Measurements from ENCODE around the gene VSIG2.
"Not testable (repeated sequence)": the region's sequence is repeated elsewhere in the genome, so short reads cannot be mapped to it uniquely, and the experiment has no call there.

VSIG2 gene, protein sequence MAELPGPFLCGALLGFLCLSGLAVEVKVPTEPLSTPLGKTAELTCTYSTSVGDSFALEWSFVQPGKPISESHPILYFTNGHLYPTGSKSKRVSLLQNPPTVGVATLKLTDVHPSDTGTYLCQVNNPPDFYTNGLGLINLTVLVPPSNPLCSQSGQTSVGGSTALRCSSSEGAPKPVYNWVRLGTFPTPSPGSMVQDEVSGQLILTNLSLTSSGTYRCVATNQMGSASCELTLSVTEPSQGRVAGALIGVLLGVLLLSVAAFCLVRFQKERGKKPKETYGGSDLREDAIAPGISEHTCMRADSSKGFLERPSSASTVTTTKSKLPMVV

GRCh38 chr11:124751741-124752470, at the start of gene VSIG2:
VSIG2 (minus strand) TSS chr11:124752255; CDS start chr11:124752137, 118 bp downstream.
- no peak for DNase-seq

DNA sequence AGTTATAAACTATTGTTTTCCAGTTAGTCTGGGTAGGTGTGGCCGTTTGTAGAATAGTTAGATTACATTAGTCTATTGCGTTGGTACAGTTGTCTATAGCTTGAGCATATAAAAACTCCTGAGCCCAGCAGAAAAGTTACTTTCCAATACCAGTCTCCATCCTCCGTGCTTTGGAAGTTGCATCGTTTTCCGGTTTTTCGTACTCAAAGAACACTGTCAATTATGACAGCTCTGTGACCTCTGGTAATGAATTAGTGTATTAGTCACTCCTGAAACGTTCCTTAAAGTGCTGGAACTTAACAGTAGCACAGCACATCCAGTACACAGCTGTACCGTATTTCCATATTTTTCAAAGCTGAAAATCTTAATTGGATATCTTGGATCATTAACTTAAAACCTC, 49.0 kb upstream of the VSIG2 start:
- DNase-seq = no peak

DNA sequence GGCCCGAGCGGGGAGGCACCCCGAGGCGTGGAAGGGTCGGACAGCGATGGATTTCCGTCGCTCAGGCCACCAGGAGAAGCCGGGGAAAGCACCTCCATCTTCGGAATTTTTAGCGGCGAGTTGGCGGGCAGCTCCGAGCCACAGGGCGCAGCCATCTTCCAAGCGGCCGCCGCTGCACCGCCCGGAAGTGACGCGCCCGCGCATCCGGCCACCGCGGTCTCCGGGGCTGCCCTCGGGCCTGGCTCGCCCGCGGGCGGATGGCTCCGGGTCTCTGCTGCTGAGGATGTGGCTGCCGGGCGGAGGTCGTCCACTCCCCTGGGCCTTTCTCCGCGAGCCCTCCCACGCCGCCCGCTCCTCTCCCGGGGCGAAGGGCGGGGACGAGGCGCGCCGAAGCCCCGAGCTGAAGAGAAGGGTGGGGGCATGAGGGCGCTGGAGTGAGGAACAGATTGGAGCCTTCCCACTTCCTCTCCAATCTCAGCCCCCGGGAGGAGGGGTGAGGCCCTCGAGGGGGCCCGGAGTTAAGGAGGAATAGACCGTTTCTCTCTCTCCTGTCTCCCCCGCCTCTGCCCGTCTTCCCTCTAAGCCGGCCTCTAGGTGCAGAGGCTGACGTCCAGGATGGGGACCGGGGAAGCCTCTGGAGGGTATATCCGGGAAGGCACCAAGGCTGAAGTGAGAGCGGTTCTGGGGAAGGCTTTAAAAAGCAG, 48.3 kb upstream of the VSIG2 start, which contains the start of gene MSANTD2:
MSANTD2 (minus strand) TSS at position 181 of the 704 bp plus-strand sequence; CDS start at position 155, 26 bp downstream.
- DNase-seq = no peak

GRCh38 chr11:124799348-124800225, 47.5 kb upstream of the VSIG2 start:
- DNase-seq = no peak

- no peak for DNase-seq
These were observed 46.9 kb upstream of the VSIG2 start for GRCh38 chr11:124798991-124799347.

- DNase-seq = no peak
These were observed 44.3 kb upstream of the VSIG2 start for GRCh38 chr11:124796312-124796711.

DNA sequence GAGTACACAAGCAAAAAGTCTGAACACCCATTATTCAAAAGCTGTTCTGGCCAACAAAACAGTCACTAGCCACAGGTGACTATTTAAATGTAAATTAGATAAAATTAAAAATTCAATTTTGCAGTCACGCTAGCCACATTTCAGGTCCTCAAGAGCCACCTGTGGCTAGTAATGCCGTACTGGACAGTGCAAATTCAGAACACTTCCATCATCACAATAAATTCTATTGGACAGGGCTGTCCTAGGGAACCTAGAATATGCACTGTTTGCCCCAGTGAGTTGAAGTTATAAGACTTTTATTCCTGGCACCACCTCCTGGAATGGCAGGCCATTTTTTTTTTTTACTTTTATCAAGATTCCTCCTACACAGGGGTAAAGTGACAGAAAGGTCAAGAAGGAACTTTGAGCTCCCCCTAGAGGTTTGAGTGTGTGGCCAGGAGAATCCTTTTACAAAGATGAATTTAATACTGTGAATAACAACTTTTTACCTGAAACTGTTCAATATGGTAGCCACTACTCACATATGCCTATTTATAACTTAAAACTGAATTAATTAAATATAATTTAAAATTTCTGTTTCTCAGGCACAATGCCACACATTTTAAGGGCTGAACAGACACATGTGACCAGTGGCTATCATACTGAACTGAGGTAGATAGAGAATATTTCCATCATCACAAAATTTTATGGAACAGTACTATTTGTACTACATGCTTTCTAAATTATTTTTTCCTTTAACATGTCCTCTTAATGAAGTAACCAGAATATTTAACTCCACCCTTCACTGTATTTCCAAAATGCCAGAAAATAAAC, 41.6 kb upstream of the VSIG2 start:
- no peak for DNase-seq

- no peak for DNase-seq
These were observed 39.7 kb upstream of the VSIG2 start for GRCh38 chr11:124791626-124792341.

DNA sequence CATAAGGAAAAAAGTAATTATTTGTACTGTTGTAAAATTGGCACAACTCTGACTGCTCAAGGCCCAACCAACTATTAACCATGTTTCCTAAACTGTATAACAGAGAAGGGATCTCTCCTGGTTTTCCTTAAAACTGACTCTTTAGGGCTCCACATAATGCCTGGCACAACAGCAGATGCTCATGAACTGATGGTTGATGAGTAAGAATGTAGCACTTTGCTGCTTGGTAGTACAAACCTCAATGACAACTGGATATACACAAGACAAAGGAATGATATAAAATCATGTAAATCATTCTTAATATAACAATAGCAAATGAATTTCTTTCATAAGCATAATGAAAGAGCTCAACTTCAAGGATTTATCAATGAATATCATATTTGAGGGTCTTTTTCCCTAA, 36.5 kb upstream of the VSIG2 start:
- DNase-seq = no peak

GRCh38 chr11:124784051-124784450, 32.0 kb upstream of the VSIG2 start:
- DNase-seq = no peak

GRCh38 chr11:124783002-124783401, 30.9 kb upstream of the VSIG2 start:
- DNase-seq = no peak

DNA sequence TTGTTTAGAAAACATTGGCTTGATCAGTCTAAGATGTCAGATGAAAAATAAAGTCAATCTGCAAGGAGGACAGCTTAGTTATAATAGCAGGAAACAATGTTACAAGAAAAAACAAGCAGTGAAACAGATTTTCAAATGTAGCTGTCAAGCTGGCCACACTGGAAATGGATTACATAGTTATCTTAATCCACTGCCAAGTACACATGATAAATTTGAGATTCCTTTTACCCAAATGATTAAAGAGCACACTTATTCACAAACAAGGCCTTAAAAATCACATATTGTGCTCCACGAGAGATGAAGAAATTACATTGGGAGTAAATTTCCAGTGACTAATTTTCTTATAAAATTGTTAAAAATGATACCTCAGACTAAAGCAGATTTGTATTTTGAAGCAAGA, 27.5 kb upstream of the VSIG2 start:
- DNase-seq = no peak

DNA sequence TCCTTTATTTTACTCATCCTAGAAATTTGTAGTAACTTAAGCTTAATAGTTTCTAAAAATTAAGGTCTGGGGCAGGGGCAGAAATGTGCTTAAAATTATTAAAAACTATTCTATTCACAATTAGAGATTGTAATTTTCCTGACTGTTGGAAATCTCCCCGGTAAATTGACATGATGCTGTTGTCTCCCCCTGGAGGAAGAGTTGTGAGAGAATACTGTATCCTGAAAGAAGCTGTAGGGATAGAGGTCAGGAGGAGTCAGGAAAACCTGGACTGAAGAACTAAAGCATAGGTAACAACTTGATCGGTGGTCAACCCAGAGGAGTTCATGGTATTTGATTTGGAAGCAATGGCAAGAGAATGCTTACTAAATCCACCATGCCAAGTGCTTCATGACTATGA, 26.2 kb upstream of the VSIG2 start:
- DNase-seq = no peak

DNA sequence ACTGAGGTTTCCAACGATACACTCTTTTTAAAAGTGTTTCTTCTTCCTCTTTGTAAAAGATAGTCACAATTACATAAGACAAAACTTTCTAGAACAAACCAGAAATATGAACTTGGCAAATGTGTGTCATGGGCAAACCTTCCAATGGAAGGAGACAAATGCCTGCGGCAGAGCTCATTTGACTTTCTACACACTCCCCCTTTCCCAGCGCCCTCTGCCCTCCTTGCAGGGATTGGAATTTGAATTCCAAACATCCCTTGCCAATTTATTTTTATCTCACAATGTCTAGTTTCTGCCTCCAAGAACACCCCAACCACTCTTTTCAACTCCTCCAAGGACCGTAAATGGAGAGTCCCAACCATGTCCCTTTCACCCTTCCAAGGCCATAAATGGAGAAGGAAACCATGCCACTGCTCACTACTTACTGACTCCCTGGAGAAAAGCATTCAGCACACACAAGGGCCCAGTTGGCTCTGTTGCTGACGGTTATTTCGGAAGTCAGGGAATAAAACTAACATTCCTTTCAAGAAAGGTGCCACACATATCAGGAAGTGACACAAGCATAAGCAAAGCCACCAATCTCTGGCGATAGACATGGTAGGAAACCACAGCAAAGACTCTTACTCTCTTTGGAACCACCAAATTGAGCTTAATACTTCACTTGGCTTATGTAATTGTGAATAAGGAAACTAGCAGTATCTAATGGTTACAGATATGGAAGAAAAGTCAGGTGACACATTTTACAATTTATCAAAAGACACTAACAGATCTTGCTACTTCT, 25.0 kb upstream of the VSIG2 start:
- no peak for DNase-seq

- DNase-seq = not testable (repeated sequence)
These were observed 18.9 kb upstream of the VSIG2 start for GRCh38 chr11:124770959-124771358.

DNA sequence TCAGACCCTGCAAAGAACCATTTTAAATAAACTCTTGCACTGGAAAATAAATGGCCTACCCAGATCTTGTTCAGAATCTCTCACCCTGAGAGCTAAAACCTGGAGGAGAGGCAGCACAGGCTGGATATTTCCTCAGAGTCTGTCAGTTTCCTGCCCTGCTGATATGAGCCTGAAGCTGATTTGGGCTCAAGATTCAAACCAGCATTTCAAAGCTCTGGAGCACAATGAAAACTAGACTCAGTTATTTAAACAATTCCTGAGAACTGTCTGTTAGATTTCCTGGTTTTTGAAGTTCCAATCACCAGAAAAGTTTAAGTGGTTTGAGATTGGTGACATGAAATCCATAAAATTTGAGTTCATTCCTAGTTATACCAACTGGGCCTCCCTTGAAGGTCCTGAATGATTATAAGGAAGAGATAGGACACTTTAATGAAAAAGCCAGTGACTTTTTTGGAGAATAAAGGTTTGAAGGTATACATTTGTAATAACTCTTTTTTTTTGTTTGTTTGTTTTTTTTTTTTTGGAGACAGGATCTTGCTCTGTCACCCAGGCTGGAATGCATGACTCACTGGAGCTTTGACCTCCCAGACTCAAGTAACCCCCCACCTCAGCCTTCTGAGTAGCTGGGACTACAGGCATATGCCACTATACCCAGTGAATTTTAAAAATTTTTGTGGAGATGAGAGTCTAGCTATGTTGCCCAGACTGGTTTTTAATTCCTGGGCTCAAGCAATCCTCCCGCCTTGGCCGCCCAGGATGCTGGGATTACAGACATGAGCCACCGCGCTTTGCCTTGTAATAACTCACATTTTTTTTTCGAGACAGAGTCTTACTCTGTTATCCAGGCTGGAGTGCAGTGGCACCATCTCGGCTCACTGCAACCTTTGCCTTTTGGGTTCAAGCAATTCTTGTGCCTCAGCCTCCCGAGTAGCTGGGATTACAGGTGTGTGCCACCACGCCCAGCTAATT, 18.0 kb upstream of the VSIG2 start:
- no peak for DNase-seq

DNA sequence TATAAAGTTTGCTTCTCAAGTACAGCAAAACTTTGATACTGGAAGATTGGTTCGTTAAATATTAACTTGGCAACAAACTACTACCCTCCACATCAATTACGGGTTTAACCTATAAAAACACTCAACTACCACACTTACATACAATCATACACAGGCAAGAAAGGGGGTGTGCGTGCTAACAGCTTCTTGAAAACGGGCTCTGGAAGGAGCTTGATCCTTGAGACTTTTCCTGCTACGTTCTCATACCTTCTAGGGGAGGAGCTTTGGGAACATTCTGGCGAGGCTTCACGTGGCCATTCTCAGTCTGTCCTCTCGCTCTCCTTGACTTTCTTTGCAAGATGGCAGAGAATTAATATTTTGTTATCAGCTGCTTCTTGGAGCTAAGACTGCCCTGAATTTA, 16.9 kb upstream of the VSIG2 start:
- DNase-seq = no peak

DNA sequence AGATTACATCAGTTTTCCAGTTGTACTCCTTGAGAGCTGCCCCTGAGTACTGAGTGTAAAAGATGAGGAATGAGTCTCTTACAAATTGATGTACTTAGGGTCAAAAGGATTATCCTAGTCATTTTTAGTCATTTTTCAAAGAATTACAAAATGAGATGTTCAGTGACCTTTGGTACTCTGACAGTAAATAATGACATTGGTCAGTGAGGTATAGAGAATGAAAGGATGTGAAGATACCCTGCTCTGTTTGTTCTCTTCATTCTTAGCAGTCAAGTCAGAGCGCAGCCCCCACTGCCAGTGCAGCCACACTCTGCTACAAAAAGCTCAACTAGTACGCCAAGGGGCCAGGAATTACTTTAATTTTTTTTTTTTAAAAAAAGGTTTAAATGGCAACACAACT, 14.1 kb upstream of the VSIG2 start:
- DNase-seq = no peak
